HL-60 (cell line): Measurements from ENCODE around the gene RAD50.

Experiments
- CTCF ChIP-seq: IDR thresholded peaks from one replicate; pipeline ENCODE4 v1.5.1; 2011; ENCODE audit warnings: low read length, control low read depth, inconsistent platforms; ENCODE audit not compliant: insufficient read depth
- GABPA ChIP-seq: IDR thresholded peaks from 2 replicates; pipeline ENCODE4 v1.6.1; 2012; ENCODE audit warnings: low read depth
- REST ChIP-seq: IDR thresholded peaks from 2 replicates; pipeline ENCODE4 v1.6.1; 2012; ENCODE audit warnings: low read depth; ENCODE audit not compliant: insufficient replicate concordance

GRCh38 chr5:132671000-132671399, 114.2 kb downstream of the RAD50 start:
- no peak for TF ChIP-seq CTCF
- no peak for TF ChIP-seq REST
- no peak for TF ChIP-seq GABPA
